Parathyroid adenoma (tissue), 2 donors: ENCODE data around the gene S100A7A.

Experiments
- H2AFZ ChIP-seq: fragments of 300-600 bp; sonication (generic); one replicate; pipeline ENCODE4 v1.7.0; 2017; ENCODE audit warnings: antibody characterized with exemption, mild to moderate bottlenecking
- H3K27ac ChIP-seq: fragments of 300-600 bp; sonication (generic); one replicate; pipeline ENCODE4 v1.7.0; 2017
- H3K27me3 ChIP-seq: fragments of 300-600 bp; sonication (generic); one replicate; pipeline ENCODE4 v1.7.0; 2017; ENCODE audit warnings: low read length; ENCODE audit not compliant: control insufficient read depth, insufficient read depth
- H3K36me3 ChIP-seq: fragments of 300-600 bp; sonication (generic); one replicate; pipeline ENCODE4 v1.7.0; 2017; ENCODE audit warnings: low read length; ENCODE audit not compliant: control insufficient read depth, insufficient read depth
- H3K4me1 ChIP-seq: fragments of 300-600 bp; sonication (generic); one replicate; pipeline ENCODE4 v1.7.0; 2017; ENCODE audit warnings: control low read depth
- H3K4me2 ChIP-seq: fragments of 300-600 bp; sonication (generic); one replicate; pipeline ENCODE4 v1.7.0; 2017; ENCODE audit warnings: low read length
- H3K4me3 ChIP-seq: fragments of 300-600 bp; sonication (generic); one replicate; pipeline ENCODE4 v1.7.0; 2017; ENCODE audit warnings: low read depth, low read length
- H3K79me2 ChIP-seq: fragments of 300-600 bp; sonication (generic); one replicate; pipeline ENCODE4 v1.7.0; 2017; ENCODE audit warnings: control low read depth
- H3K9ac ChIP-seq: fragments of 300-600 bp; sonication (generic); one replicate; pipeline ENCODE4 v1.7.0; 2017; ENCODE audit warnings: mild to moderate bottlenecking
- H3K9me3 ChIP-seq: fragments of 300-600 bp; sonication (generic); one replicate; pipeline ENCODE4 v1.7.0; 2017; ENCODE audit warnings: low read length; ENCODE audit not compliant: control insufficient read depth
- CTCF ChIP-seq: fragments of 300-600 bp; sonication (generic); IDR thresholded peaks from one replicate; pipeline ENCODE4 v1.7.0; 2017; ENCODE audit warnings: antibody characterized with exemption, mild to moderate bottlenecking
- donor health status: primary hyperparathyroidism.

S100A7A gene

GRCh38 chr1:153415850-153416570 is at the start of gene S100A7A:
Gene S100A7A, plus strand, starts transcription at chr1:153416520. Its CDS starts 1,563 bp downstream, at chr1:153418083.
- Histone ChIP-seq H3K4me2 (no peak within 1 kb of the TSS), H3K9ac (no peak within 1 kb of the TSS), H2AFZ (no peak within 1 kb of the TSS), H3K27ac (no peak within 1 kb of the TSS), H3K4me1 (no peaks in the 10 kb centered on the region), H3K9me3 (no peaks in the 10 kb centered on the region), H3K27me3 (no peaks in the 10 kb centered on the region), H3K4me3 (no peak within 1 kb of the TSS), H3K36me3 (no peaks in the 10 kb centered on the region), H3K79me2 (no peaks in the 10 kb centered on the region)
- no peak for TF ChIP-seq CTCF

GRCh38 chr1:153367090-153367489 is 49.2 kb upstream of the S100A7A start:
- Histone ChIP-seq H2AFZ (no peak overlapping the region), H3K4me3 (no peak overlapping the region), H3K79me2 (no peaks in the 10 kb centered on the region), H3K9me3 (no peaks in the 10 kb centered on the region), H3K4me2 (no peak overlapping the region), H3K4me1 (no peaks in the 10 kb centered on the region), H3K9ac (no peak overlapping the region), H3K27ac (no peak overlapping the region), H3K27me3 (no peaks in the 10 kb centered on the region), H3K36me3 (no peaks in the 10 kb centered on the region)
- TF ChIP-seq CTCF: no peak

GRCh38 chr1:153368495-153368894 is 47.8 kb upstream of the S100A7A start:
- Histone ChIP-seq H3K27ac (no peak overlapping the region), H3K4me3 (no peak overlapping the region), H3K4me1 (no peaks in the 10 kb centered on the region), H2AFZ (no peak overlapping the region), H3K27me3 (no peaks in the 10 kb centered on the region), H3K9me3 (no peaks in the 10 kb centered on the region), H3K4me2 (no peak overlapping the region), H3K9ac (no peak overlapping the region), H3K79me2 (no peaks in the 10 kb centered on the region), H3K36me3 (no peaks in the 10 kb centered on the region)
- no peak for TF ChIP-seq CTCF

- H3K9ac ChIP-seq: no peak overlapping the region
- H3K9me3 ChIP-seq: no peaks in the 10 kb centered on the region
- H3K4me1 ChIP-seq: no peaks in the 10 kb centered on the region
- no peaks in the 10 kb centered on the region for H3K27me3 ChIP-seq
- no peak overlapping the region for H3K27ac ChIP-seq
- H3K36me3 ChIP-seq: no peaks in the 10 kb centered on the region
- TF ChIP-seq CTCF: no peak
- no peaks in the 10 kb centered on the region for H3K79me2 ChIP-seq
- H3K4me2 ChIP-seq: no peak overlapping the region
- no peak overlapping the region for H2AFZ ChIP-seq
- no peak overlapping the region for H3K4me3 ChIP-seq
Measured at GRCh38 chr1:153370146-153370545, 46.2 kb upstream of the S100A7A start.

- H3K4me3 ChIP-seq: no peak overlapping the region
- no peaks in the 10 kb centered on the region for H3K9me3 ChIP-seq
- no peaks in the 10 kb centered on the region for H3K4me1 ChIP-seq
- H3K27me3 ChIP-seq: no peaks in the 10 kb centered on the region
- no peak for TF ChIP-seq CTCF
- H2AFZ ChIP-seq: no peak overlapping the region
- H3K4me2 ChIP-seq: no peak overlapping the region
- no peaks in the 10 kb centered on the region for H3K36me3 ChIP-seq
- no peaks in the 10 kb centered on the region for H3K79me2 ChIP-seq
- no peak overlapping the region for H3K9ac ChIP-seq
- H3K27ac ChIP-seq: no peak overlapping the region
Measured at GRCh38 chr1:153371231-153371630, 45.1 kb upstream of the S100A7A start.
